GM21360 (cell line): ENCODE measurements around the gene DBP.
"Not testable (repeated sequence)": the region's sequence is repeated elsewhere in the genome, so short reads cannot be mapped to it uniquely, and the experiment has no call there.

ENCODE experiments used
- ATAC-seq: cut with Tn5 transposase; IDR thresholded peaks from one replicate; pipeline ENCODE4 v1.9.1; 2021; ENCODE audit warnings: mild to moderate bottlenecking, moderate library complexity; ENCODE audit not compliant: unreplicated experiment

DBP gene

GRCh38 chr19:48636859-48637448 is at the start of gene DBP:
DBP (minus strand) TSS chr19:48637379; CDS start chr19:48636994, 385 bp downstream.
- ATAC-seq = no peak

GRCh38 chr19:48686637-48687036 is 49.5 kb upstream of the DBP start:
- ATAC-seq = not testable (repeated sequence)

GRCh38 chr19:48686088-48686487 is 48.9 kb upstream of the DBP start:
- no peak for ATAC-seq

- ATAC-seq = no peak
These were observed 48.4 kb upstream of the DBP start for GRCh38 chr19:48685583-48685982.

- ATAC-seq = no peak
These were observed 46.2 kb upstream of the DBP start for GRCh38 chr19:48683349-48683748.

- no peak for ATAC-seq
These were observed 43.9 kb upstream of the DBP start for GRCh38 chr19:48681127-48681470.

GRCh38 chr19:48680436-48681126 is 43.4 kb upstream of the DBP start:
- ATAC-seq = no peak

- ATAC-seq = not testable (repeated sequence)
These were observed 42.8 kb upstream of the DBP start for GRCh38 chr19:48680006-48680405.

- no peak for ATAC-seq
These were observed 41.0 kb upstream of the DBP start for GRCh38 chr19:48678201-48678600.

GRCh38 chr19:48676887-48677286 is 39.7 kb upstream of the DBP start:
- no peak for ATAC-seq

- no peak for ATAC-seq
These were observed 39.3 kb upstream of the DBP start for GRCh38 chr19:48676487-48676886.

- no peak for ATAC-seq
These were observed 38.0 kb upstream of the DBP start for GRCh38 chr19:48674921-48675824.

- no peak for ATAC-seq
These were observed 37.1 kb upstream of the DBP start for GRCh38 chr19:48674216-48674809.

GRCh38 chr19:48673436-48674100 is 36.4 kb upstream of the DBP start:
- no peak for ATAC-seq

- no peak for ATAC-seq
These were observed 35.8 kb upstream of the DBP start, which contains the start of gene NTN5 for GRCh38 chr19:48672994-48673393. NTN5 (minus strand) TSS chr19:48673017; CDS start chr19:48670986, 2,031 bp downstream.

GRCh38 chr19:48671446-48671995 is 34.3 kb upstream of the DBP start:
- ATAC-seq = no peak

GRCh38 chr19:48670699-48671445 is 33.7 kb upstream of the DBP start:
- ATAC-seq = no peak

GRCh38 chr19:48669903-48670668 is 32.9 kb upstream of the DBP start:
- ATAC-seq = no peak

GRCh38 chr19:48668761-48669160 is 31.6 kb upstream of the DBP start:
- no peak for ATAC-seq
